ENCODE results near the gene GPS1.
A peak's percentile ranks its signal among the peaks of the same experiment; 100 is the strongest.
"Not testable (repeated sequence)": the region's sequence is repeated elsewhere in the genome, so short reads cannot be mapped to it uniquely, and the experiment has no call there.

Gene GPS1

DNA sequence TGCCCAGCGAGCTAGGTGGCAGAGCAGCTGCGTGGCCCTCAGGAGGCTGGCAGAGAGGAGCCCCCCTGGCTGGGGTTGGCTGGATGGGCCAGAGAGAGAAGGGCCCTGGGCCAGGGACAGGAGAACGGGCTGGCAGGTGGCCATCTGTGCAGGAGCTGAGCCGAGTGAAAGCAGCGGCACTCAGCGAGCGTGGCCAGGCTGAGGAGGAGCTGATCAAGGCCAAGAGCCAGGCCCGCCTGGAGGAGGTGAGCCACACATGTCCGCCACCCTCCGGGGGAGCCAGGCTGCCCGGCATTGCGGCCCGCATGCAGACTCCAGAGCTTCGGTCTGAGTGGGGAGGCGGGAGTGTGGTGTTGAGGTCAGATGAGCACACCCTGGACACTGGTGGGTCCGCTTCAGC is 22.3 kb upstream of the GPS1 start:
- DNase-seq, result no peak

DNA sequence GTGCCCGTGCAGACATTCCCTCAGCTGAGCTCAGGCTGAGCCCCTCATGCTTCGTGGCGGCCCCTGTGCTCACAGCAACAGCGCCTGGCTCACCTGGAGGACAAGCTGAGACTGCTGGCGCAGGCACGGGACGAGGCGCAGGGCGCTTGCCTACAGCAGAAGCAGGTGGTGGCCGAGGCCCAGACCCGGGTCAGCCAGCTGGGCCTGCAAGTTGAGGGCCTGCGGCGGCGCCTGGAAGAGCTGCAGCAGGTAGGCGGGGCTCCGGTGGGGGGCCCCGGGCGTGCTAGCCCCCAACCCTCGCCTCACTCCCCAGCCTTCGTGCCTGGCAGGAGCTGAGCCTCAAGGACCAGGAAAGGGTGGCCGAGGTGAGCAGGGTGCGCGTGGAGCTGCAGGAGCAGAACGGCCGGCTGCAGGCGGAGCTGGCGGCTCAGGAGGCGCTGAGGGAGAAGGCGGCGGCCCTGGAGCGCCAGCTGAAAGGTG is 21.7 kb upstream of the GPS1 start:
- peak; percentile 34 to 66 for DNase-seq

DNA sequence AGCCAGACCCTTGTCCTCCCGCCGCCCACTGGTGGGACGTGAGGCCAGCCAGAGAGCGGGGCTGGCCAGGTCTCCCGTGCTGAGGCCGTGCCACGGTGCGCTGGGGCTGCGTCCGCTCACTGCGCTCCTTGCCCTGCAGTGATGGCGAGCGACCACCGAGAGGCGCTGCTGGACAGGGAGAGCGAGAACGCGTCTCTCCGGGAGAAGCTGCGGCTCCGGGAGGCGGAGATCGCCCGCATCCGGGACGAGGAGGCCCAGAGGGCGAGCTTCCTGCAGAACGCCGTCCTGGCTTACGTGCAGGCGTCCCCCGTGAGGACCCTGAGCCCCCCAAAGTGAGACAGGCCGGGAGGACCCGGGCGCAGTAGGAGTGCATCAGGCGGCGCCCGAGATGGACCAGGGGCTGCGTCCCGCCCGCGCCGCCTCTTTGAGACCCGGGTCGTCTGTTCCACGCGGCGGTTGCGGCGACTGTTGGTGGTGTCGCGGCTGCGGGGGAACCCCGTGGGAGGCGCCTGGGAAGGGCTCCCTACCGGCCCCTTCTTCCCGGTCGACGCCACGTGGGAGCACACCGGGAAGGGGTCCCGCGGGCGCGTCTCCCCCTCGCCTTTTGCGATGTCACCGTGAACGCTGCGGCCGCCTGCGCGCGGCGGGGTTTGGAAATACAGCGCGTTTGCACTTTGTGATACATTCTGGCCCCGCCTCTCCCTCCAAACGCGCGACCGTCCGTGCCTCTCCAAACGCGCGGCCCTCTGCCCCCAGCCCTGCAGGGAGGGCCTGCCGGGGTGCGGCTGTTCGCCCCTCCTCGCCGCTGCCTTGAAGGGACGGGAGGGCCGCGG is 21.0 kb upstream of the GPS1 start:
- DNase-seq, result peak; percentile 75 to 87

DNA sequence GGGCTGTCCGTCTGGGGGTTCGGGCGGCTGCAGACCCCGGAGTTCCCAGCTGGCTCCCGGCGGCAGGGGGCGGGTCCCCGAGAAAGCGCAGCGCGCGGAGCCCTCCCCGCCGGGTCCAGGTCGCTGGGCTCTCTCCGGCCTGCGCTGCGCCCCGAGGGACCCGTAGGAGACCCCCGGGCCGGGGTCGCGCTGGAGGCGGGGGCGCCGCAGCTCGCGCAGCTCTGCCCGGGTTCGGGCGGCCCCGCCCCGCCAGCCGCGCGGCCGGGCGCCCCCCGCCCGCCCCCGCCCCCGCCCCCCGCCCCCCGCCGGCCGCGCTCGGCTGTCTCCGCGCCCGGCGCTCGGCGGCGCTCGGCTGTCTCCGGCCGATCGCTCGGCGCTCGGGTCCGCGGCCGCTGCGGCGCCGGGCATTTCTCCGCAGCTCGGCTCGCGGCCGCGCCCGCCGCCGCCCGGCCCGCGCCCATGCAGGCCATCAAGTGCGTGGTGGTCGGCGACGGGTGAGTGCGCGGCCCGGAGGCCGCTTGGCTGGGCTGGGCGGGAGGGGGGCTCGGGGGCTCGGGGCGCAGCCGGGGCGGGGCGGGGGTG is 20.3 kb upstream of the GPS1 start, which contains the start of gene RAC3:
RAC3 (plus strand) TSS at position 376 of the 582 bp plus-strand sequence; CDS start at position 460, 84 bp downstream.
- peak in 1 of 2 experiments; percentile 39 for DNase-seq

DNA sequence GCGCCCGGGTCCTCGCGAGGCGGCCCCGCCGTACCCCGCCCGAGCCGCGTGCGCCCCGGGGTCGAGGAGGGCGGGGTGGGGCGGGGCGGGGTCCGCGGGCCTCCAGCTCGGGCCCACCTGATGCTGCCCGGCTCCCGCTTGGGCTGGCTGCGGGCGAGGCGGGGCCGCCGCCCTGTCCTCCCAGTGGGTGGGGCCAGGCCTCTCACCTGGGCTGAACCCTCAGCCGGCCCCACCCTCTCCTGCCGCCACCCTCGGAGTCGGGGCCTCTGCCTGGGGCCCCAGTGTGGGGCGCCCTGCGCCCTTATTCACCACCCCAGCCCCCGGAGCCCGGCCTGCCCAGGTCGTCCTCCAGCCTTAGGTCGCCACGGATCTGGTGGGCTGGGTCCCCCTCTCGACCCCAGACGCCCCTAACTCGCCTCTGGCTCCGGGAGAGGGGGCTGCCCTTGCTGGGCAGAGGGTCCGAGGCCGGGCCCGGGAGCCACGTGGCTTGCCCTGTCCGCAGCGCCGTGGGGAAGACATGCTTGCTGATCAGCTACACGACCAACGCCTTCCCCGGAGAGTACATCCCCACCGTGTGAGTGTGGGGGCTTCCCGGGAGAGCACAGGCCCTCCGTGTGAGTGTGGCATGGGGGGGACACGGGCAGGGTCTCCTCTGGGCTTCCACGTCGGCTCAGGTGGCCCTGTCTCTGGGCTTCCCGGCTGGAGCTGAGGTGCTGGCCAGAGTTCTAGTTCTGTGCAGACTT is 19.6 kb upstream of the GPS1 start:
- peak in 1 of 2 experiments; percentile 31 for DNase-seq

DNA sequence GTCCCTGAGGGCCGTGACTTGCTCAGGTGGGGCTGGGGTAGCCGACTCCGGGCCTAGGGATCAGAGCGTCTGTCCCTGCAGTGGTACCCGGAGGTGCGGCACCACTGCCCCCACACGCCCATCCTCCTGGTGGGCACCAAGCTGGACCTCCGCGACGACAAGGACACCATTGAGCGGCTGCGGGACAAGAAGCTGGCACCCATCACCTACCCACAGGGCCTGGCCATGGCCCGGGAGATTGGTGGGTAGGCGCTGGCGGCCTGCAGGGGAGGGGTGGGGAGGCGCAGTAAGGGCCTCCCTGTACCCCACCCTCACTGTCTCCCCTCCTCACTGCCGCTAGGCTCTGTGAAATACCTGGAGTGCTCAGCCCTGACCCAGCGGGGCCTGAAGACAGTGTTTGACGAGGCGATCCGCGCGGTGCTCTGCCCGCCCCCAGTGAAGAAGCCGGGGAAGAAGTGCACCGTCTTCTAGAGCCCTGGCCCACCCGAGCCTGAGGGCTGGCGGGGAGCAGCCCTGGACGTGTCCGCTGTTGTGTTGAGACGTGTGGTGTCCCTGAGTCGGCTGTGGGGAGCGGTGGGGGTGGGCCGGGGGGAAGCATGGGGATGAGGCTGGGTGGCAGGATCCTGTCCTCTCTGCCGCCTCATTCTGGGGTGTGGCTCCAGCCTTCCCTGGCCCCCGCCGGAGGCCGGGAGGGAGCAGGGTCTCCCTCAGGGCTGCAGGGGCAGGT is 18.2 kb upstream of the GPS1 start:
- DNase-seq, result no peak

DNA sequence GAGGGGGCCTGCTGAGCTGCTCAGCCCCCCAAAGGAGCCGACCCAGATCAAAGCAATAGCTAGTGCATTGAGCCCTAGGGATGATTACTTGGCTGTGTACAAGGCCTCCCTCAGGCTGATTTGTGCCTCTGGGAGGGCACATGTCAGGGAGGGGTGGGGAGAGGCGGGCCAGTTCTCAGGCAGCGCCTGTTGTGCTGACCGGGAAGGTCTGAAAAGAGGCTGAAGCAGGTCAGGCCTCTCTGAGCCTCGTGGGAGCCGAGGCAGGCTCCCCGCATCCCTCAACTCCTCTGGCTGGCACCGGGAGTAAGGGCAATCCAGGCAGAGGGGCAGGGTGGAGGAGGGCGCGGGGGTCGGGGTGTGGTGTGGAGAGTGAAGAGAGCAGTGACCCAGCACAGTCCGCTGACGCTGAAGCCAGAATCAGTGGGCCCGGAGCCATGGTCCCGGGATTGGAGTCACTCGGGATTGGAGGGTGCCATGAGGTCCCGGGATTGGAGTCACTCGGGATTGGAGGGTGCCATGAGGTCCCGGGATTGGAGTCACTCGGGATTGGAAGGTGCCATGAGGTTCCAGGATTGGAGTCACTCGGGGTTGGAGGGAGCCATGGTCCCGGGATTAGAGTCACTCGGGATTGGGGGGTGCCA is 17.2 kb upstream of the GPS1 start:
- DNase-seq, result no peak

DNA sequence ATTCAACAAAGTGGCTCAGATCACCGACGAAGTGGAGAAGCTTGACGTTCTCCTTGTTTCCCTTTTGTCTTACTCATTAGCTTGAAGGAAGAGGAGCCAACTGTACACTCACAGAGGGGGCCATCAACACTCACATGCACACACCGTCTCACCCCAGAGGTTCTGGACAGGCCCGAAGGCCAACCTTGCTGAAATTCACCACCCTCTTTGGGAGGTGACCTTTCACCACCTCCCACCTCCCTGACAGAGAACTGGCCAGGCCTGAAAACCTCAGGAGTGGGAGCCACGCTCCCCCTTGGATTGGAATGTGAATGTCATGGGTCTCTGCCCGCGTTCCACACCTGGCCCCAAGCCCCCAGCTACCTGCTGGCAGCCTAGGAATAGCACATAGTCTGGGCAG is 16.2 kb upstream of the GPS1 start:
- no peak for DNase-seq

DNA sequence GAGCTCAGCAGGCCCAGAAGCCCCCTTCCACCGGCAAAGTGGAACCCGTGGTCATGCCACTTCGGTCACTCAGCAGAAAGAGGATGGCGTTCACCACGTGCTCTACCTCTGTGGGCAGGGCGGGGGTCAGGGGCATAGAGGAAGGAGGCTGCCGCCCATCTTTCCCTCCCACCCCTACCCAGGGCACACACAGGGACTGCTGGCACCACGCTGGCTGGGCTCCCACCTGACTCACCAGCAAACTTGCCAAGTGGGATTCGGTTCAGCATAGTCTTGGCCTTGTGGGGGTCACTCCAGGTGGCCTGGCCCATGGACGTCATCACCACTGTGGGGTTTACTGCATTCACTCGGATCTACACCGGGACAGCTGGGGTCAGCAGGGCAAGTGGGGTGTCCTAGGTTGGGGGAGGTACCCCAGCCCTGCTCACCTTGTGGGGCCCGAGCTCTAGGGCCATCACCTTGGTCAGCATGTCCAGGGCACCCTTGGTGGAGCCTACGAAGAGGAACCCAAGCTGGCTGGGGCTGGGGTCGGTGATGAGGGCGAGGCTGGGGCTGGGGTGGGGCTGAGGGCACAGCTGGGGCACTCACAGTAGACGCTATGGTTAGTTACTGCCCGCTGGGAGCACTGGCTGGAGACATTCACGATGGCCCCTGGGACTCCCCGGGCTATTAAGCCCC is 15.6 kb upstream of the GPS1 start:
- DNase-seq, result no peak

DNA sequence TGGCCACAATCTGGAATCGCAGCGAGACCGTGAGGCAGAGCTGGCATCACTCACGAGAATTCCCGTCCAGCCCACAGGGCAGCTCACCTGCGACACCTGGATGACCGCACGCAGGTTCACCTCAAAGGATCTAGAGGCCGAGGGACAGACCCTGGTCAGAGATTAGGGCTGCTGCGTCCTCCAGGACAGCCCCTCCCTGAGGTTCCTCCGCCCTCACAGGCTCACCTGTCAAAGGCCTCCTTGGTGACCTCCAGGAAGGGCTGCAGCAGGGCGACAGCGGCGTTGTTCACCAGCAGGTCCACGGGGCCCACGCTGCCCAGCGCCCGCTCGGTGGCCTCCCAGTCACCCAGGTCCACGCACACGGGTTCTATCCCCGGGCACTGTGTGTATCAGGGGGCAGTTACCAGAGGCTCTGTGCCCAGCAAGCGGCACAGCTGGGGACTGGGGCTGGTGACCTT is 15.0 kb upstream of the GPS1 start:
- no peak for DNase-seq

DNA sequence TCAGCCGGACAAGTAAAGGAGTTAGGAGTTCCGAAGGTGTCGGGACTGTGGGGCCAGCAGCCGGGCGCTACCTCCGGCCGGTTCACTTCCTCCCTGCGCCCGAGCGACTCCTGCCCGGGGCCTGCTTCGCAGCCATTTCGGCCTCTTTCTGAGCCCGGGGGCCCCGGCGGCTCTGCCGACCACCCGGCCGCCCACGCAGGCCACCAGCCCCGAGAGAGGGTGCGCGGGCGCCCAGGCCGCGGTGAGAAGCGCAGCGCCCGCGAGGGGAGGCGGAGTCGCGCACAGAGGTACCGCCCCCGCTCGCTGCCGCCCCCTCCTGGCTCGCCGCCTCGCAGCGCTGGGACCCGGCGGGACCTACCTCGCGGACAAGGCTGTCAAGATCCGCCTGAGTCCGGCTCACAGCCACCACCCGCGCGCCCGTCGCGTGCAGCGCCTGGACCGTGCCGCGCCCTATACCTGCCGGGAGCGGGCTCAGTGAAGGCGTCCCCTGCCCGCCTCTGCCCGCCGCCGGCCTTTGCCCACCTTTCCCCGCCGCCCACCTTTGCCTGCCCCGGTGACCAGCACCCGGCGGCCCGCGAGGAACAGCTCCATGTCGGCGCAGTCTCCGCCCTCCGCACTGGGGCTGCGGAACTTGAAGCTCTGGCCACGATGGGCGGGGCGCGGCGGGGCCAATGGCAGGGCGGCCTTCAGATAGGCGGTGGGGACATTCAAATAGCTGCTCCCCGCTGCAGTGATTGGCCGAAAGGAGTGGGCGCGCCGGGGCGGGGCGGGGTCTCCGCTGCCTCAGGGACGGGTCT is 14.4 kb upstream of the GPS1 start, which contains the start of gene DCXR:
DCXR (minus strand) TSS at position 606 of the 797 bp plus-strand sequence; CDS start at position 591, 15 bp downstream.
- DNase-seq, result peak; percentile 98 to 99

DNA sequence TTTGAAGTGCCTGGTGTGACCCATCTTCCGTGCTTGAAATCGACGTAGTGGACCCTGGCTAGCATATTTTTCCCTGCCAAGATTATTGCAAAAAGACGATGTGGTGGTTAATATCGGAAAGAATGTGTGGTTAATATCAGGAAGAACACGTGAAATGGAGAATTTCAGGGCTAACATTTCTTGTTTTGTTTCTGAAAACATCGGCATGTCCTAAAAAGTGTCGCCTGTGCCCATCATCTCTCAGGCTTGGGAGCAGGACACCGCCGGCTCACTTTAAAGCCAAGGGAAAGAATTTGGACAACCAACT is 13.9 kb upstream of the GPS1 start:
- DNase-seq, result no peak

DNA sequence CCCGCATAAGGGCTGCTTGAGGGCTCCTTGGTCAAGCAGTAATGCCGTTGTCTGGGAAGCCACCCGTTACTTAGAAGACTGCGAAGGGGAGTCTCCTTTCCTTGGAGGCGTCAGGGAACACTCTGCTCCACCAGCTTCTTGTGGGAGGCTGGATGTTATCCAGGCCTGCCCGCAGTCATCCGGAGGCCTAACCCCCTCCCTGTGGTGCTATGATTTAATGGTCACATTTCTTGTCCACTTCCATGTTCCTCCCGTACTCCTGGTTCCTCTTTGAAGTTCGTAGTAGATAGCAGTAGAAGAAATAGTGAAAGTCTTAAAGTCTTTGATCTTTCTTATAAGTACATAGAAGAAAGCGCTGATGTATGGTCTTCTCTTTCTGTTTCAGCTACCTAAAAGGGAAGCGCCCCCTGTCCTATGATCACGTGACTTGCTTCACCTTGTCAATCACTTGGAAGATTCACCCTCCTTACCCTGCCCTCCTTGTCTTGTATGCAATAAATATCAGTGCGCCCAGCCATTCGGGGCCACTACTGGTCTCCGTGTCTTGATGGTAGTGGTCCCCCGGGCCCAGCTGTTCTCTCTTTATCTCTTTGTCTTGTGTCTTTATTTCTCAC is 12.8 kb upstream of the GPS1 start:
- not testable (repeated sequence) for DNase-seq

DNA sequence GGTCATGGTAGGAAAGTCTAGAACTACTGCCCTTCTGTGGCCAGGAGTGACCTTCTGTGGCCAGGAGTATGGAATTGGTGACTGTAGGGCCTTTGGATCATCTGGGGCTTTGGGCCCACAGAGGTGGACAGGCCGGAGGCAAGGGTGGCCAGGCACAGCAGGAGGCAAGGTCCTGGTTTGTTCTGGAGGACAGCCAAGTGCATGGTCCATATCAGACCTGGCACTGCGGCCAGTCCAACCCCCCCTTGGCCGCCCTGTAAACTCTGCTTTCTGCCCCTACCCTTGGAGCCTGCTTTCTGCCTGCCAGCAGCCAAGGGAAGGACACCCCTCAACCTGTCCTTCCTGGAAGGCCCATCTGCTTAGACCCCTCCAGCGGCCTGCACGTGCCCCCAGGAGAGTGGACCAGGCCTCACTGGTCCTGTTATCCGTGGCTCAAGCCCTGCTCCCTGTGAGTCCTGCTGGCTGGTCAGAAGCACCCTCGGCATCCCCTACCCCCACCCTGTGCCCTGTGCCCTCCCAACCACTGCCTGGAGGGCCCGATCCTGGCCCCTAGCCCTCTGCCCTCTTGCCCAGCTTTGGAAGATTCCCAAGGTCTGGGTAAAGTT is 11.9 kb upstream of the GPS1 start:
- DNase-seq, result no peak

DNA sequence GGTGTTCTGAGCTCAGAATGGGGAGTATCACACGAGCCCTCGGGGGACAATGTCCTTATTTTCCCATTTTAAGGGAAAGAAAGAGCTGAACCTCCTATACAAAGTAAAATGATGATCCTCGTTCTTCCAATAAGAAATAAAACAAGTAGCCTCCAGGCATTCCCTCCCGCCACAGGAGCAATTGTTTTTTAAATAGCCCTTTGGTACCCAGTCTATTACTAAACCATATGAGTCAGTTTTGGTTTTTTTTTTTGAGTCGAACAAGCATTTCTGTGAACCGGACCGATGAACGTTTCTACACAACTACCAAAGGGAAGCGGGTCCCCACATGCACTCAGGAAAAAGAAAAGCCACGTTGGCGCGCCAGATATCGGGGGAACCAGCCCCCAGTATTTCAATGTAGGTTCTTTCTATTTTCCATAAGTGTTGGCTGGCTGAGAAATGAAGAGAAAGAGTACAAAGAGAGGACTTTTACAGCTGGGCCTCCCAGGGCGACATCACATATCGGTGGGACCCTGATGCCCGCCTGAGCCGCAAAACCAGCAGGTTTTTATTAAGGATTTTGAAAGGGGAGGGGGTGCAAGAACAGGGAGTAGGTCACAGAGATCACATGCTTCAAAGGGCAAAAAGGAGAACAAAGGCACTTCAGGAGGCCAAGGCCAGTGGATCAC is 10.4 kb upstream of the GPS1 start:
- no peak for DNase-seq

DNA sequence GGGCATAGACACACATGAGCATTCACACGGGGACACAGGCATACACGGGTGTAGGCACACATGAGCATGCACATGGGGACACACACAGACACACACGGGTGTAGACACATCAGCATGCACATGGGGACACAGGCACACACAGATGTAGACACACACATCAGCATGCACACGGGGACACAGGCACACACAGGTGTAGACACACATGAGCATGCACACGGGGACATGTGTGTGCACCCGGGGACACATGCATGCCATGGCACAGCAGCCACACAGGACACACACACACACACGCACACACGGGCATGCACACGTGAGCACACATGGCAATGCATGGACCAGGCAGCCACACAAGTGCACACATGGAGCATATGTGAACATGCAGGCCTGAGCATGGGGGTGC is 9.0 kb upstream of the GPS1 start:
- DNase-seq, result no peak

DNA sequence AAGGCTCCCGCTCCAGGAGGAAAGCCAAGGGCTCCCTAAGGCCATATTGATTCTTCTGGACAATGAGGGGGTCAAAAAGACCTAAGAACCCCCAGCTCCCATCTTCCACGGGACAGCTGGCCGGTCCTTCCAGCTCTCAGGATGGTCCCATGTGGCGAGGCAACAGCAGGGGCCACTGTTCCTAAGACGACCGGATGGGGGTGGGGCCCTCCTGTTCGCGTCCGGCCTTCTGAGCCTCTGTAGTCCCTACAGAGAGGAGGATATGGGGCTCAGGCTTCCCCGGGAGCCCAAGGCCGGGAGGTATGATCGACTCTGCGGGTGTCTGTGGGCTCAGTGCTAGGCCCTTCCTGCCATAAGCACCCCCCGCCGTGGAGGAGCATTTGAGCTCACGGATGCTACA is 8.2 kb upstream of the GPS1 start:
- no peak for DNase-seq

DNA sequence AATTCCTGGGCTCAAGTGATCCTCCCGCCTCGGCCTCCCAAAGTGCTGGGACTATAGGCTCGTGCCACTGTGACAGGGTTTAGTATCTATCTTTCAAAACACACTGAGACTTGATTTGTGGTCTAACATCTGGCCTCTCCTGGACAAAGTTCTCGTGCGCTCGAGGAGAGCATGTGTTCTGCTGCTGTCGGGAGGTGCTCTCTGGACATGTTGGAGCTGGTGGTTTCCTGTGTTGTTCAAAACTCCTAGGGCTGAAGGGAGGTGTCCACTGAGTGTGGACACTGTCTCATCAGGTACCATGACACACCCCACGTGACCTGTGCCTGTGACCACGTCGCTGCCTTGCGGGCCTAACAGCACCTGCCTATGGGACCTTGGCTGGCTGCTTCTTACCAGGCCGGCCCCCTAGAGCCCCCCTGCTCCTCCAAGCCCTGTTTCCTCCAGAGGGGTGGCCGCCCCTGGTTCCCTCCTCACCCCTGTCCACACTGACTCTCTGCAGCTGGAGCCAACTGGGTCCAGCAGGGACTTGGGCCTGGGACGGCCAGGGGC is 5.7 kb upstream of the GPS1 start:
- DNase-seq, result no peak

DNA sequence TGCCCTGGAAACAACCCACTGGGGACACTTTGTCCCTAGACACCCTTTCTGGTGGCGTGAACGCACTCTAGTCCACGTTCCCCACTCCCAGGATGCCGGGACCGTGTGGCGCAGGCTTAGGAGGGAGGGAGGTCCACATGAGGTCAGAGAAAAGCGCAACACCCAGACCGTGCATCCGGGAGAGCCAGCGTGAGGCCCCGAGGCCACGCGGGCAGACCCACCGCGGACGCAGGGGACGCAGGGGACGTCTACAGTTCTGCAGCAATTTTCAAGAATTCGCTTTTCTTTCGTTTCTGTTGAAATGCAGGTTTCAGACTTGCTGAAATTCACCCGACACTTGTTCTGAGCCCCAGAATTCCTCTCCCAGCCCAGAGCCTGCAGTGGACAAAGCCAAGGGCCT is 4.8 kb upstream of the GPS1 start:
- no peak for DNase-seq
